ENCODE measurements around the gene PRDM16. TPM values are rescaled to one million over a fixed set of nuclear protein-coding genes. Genes with fewer than 3 reads are reported as not detected.

Gene PRDM16
- total and polyA plus RNA-seq, 2 of the 13 experiments (the other 11 are each of a cell fraction or from before 2014, with no cell fraction given): 0.15 to 0.81 TPM

DNA sequence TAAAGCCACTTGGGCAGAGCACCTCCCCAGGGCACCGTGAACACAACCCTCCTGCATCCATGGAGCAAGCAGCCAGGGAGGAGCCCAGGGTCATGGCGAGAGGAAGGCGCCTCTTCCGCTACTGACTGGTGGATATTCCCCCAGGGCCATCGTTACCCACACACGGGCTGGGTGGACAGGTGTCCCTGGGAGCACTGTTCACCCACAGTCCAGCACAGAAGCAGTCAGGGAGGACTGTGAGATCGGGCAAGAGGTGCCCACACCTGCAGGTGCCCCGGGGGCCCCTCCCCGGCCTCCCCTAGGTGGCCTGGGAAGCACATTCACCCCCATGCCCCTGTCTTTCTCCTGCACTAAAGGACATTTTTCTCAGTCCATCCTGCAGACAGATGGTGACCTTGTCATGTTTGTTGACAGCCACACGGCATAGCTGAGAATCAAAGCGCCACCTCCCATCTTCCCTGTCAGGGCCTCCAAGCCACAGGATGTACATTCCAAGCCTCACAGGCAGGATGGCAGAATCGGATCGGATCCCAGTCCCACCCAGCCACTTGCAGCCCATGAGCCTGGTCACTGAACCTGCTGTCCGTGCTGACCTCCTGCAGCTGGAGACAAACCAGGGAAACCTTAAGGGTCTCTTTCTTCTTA, 160.2 kb downstream of the PRDM16 start (continued):
- TF ChIP-seq, protein P1, sequence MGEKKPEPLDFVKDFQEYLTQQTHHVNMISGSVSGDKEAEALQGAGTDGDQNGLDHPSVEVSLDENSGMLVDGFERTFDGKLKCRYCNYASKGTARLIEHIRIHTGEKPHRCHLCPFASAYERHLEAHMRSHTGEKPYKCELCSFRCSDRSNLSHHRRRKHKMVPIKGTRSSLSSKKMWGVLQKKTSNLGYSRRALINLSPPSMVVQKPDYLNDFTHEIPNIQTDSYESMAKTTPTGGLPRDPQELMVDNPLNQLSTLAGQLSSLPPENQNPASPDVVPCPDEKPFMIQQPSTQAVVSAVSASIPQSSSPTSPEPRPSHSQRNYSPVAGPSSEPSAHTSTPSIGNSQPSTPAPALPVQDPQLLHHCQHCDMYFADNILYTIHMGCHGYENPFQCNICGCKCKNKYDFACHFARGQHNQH (CRISPR knock-in tag; IDR thresholded peaks at IDR 0.05): 0 out of 2 replicates have a peak, but pooled peaks have one; percentile 20
- no peak for TF ChIP-seq MBNL3 (CRISPR knock-in tag; conservative IDR thresholded peaks at IDR 0.05)
- TF ChIP-seq ZNF263 (CRISPR knock-in tag; IDR thresholded peaks at IDR 0.05): peak; percentile 85
- TF ChIP-seq, protein P2, sequence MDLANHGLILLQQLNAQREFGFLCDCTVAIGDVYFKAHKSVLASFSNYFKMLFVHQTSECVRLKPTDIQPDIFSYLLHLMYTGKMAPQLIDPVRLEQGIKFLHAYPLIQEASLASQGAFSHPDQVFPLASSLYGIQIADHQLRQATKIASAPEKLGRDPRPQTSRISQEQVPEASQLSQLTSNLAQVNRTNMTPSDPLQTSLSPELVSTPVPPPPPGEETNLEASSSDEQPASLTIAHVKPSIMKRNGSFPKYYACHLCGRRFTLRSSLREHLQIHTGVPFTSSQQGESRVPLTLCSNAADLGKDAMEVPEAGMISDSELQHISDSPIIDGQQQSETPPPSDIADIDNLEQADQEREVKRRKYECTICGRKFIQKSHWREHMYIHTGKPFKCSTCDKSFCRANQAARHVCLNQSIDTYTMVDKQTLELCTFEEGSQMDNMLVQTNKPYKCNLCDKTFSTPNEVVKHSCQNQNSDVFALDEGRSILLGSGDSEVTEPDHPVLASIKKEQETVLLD (CRISPR knock-in tag; IDR thresholded peaks at IDR 0.05; ENCODE audit: low read depth): no peak
- no peak for TF ChIP-seq BRD4 (CRISPR knock-in tag; IDR thresholded peaks at IDR 0.05)
- peak; percentile 30; the same call in 1 of the 2 replicates for TF ChIP-seq TFAP4 (IDR thresholded peaks at IDR 0.05; ENCODE audit: borderline replicate concordance, low read depth)
- TF ChIP-seq, protein P3, sequence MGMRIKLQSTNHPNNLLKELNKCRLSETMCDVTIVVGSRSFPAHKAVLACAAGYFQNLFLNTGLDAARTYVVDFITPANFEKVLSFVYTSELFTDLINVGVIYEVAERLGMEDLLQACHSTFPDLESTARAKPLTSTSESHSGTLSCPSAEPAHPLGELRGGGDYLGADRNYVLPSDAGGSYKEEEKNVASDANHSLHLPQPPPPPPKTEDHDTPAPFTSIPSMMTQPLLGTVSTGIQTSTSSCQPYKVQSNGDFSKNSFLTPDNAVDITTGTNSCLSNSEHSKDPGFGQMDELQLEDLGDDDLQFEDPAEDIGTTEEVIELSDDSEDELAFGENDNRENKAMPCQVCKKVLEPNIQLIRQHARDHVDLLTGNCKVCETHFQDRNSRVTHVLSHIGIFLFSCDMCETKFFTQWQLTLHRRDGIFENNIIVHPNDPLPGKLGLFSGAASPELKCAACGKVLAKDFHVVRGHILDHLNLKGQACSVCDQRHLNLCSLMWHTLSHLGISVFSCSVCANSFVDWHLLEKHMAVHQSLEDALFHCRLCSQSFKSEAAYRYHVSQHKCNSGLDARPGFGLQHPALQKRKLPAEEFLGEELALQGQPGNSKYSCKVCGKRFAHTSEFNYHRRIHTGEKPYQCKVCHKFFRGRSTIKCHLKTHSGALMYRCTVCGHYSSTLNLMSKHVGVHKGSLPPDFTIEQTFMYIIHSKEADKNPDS (CRISPR knock-in tag; IDR thresholded peaks at IDR 0.05): no peak
- TF ChIP-seq ZKSCAN1 (IDR thresholded peaks at IDR 0.05; ENCODE audit: low read length): no peak
- TF ChIP-seq KDM2A (CRISPR knock-in tag; IDR thresholded peaks at IDR 0.05; ENCODE audit: borderline replicate concordance, low read depth): peak; percentile 20; the same call in 1 of the 2 replicates
- TF ChIP-seq ZNF550 (CRISPR knock-in tag; IDR thresholded peaks at IDR 0.05; ENCODE audit: borderline replicate concordance): no peak
- no peak for TF ChIP-seq POLR2G (IDR thresholded peaks at IDR 0.05; ENCODE audit: low read depth, low read length)
- TF ChIP-seq ZNF143 (CRISPR knock-in tag; IDR thresholded peaks at IDR 0.05): no peak; the same call in 1 of the 2 replicates
- no peak for TF ChIP-seq BCL6 (CRISPR knock-in tag; IDR thresholded peaks at IDR 0.05)
- TF ChIP-seq MLXIP (CRISPR knock-in tag; IDR thresholded peaks at IDR 0.05; ENCODE audit: borderline replicate concordance): no peak
- TF ChIP-seq, protein P4, sequence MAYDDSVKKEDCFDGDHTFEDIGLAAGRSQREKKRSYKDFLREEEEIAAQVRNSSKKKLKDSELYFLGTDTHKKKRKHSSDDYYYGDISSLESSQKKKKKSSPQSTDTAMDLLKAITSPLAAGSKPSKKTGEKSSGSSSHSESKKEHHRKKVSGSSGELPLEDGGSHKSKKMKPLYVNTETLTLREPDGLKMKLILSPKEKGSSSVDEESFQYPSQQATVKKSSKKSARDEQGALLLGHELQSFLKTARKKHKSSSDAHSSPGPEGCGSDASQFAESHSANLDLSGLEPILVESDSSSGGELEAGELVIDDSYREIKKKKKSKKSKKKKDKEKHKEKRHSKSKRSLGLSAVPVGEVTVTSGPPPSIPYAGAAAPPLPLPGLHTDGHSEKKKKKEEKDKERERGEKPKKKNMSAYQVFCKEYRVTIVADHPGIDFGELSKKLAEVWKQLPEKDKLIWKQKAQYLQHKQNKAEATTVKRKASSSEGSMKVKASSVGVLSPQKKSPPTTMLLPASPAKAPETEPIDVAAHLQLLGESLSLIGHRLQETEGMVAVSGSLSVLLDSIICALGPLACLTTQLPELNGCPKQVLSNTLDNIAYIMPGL (CRISPR knock-in tag; IDR thresholded peaks at IDR 0.05; ENCODE audit: borderline replicate concordance in 1 of 2, low read depth in 1 of 2): no peak
